GM19193 (cell line): Measurements from ENCODE around the gene PLXNB2.

Source experiments
- POLR2A ChIP-seq: IDR thresholded peaks from 4 replicates; pipeline ENCODE4 v1.6.1; 2011; ENCODE audit not compliant: insufficient read depth, insufficient read length; ENCODE audit errors: extremely low read depth

PLXNB2 gene

GRCh38 chr22:50284479-50284878, 23.0 kb downstream of the PLXNB2 start:
- no peak for TF ChIP-seq POLR2A

GRCh38 chr22:50283821-50284220, 23.6 kb downstream of the PLXNB2 start:
- no peak for TF ChIP-seq POLR2A

- TF ChIP-seq POLR2A, result no peak
Observed at GRCh38 chr22:50282361-50283155, 24.9 kb downstream of the PLXNB2 start.

GRCh38 chr22:50281957-50282356, 25.5 kb downstream of the PLXNB2 start:
- TF ChIP-seq POLR2A, result no peak

- TF ChIP-seq POLR2A, result no peak
Observed at GRCh38 chr22:50281384-50281760, 26.1 kb downstream of the PLXNB2 start.

GRCh38 chr22:50280708-50281383, 26.6 kb downstream of the PLXNB2 start:
- TF ChIP-seq POLR2A, result no peak

GRCh38 chr22:50280022-50280707, 27.3 kb downstream of the PLXNB2 start:
- no peak for TF ChIP-seq POLR2A

GRCh38 chr22:50278956-50279619, 28.4 kb downstream of the PLXNB2 start:
- no peak for TF ChIP-seq POLR2A

GRCh38 chr22:50278461-50278860, 29.0 kb downstream of the PLXNB2 start:
- TF ChIP-seq POLR2A, result no peak

GRCh38 chr22:50277761-50278160, 29.7 kb downstream of the PLXNB2 start:
- no peak for TF ChIP-seq POLR2A

- TF ChIP-seq POLR2A, result no peak
Observed at GRCh38 chr22:50276143-50276542, 31.3 kb downstream of the PLXNB2 start.

- no peak for TF ChIP-seq POLR2A
Observed at GRCh38 chr22:50275181-50276055, 32.0 kb downstream of the PLXNB2 start.

GRCh38 chr22:50274771-50275170, 32.7 kb downstream of the PLXNB2 start:
- no peak for TF ChIP-seq POLR2A

GRCh38 chr22:50274311-50274710, 33.1 kb downstream of the PLXNB2 start:
- TF ChIP-seq POLR2A, result no peak
